Melanocyte of skin (primary cell): ENCODE results near the gene TMEM119. TPM values are rescaled to one million over a fixed set of nuclear protein-coding genes. Genes with fewer than 3 reads are reported as not detected.

Source experiments
- total RNA-seq, 2 donors: library from RNA; depleted of rRNA; stranded (reverse); fragments of >200 nt; gene quantifications; 2 replicates each; pipeline ENCODE4 v1.2.3, GENCODE V29; 2012

The TMEM119 gene, protein sequence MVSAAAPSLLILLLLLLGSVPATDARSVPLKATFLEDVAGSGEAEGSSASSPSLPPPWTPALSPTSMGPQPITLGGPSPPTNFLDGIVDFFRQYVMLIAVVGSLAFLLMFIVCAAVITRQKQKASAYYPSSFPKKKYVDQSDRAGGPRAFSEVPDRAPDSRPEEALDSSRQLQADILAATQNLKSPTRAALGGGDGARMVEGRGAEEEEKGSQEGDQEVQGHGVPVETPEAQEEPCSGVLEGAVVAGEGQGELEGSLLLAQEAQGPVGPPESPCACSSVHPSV
- 1 to 10 TPM in 1 of 2 donors, not detected in 1; 4.0 TPM for total RNA-seq

DNA sequence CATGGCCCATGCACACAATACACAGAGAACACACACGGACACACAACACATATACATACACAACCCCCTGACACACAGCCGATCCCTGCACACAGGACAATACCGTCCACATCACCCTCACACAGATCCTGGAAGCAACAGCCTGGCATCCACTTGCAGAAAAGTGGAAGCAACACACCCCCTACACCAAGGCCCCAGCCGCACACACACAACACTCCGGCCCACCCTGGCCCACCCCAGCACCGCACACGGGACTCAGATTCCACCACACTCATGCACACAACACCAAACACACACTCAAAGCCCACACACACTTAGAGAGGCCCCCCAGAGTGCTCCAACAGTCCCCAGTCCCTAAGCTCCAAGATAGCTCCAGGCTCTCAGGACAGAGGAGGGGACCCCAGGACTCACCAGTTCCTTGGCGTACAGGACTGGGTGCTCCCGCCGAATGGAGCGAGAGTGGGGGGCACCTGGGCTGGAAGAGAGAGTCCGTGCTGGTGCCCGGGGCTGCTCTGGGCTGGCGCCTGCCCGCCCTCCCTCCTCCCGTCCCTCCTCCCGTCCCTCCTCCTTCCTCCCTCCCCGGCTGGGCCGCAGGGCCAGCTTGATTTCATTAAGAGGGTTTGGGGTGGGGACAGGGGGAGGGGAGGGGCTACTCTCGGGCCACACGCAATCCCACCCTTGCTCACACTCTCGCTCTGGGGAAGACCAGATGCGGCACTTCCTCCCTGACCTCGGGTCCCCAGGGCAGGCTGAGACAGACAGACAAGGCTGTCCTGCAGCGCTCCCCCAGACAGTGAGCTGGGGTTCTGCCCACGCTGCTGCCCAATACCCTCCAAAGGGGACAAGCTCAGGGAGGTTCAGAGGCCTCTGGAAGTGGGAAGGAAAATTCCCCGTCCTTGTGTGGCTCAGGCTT lies at the start of gene TMEM119:
TMEM119 (minus strand) TSS at position 526 of the 913 bp plus-strand sequence. CDS start 5,701 bp downstream, outside the sequence.

GRCh38 chr12:108633534-108634248 lies 35.8 kb upstream of the TMEM119 start, which contains the start of gene SELPLG:
Gene SELPLG, minus strand, starts transcription at chr12:108633894. Its CDS starts 9,587 bp downstream, at chr12:108624307.

DNA sequence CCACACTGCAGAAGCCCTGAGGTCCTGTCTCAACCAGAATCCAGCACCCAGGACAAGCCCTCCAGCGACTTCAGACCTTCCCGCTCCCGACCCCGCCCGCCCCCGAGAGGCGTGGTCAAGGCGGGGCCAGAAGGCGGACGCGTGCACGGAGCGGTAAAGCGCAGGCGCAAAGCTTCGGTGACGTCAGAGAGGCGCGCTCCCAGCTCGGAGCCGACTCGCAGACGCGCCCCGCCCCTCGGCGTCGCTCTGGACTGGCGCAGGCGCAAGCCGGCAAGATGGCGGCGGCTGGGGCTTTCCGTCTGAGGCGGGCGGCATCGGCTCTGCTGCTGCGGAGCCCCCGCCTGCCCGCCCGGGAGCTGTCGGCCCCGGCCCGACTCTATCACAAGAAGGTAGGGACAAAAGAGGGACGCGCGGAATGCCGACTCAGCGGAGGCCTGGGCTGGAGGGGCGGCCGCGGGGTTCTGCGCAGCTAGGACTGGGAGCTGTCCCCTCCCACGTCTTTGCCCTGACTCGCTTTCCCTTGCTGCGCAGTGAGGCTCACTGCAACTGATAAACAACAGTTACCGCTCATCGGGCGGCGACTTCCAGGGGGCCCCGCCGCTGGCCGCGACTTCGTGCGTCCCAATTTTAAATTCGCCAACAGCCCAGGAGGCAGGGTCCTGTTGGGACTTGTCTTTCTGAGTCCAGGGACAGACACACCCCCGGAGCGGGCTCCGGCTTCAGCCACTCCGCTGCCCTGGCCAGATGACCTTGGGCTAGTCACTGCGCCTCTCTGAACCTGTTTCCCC lies 35.3 kb downstream of the TMEM119 start, which contains the start of gene ISCU:
ISCU (plus strand) TSS at position 249 of the 788 bp plus-strand sequence; CDS start at position 276, 27 bp downstream.

DNA sequence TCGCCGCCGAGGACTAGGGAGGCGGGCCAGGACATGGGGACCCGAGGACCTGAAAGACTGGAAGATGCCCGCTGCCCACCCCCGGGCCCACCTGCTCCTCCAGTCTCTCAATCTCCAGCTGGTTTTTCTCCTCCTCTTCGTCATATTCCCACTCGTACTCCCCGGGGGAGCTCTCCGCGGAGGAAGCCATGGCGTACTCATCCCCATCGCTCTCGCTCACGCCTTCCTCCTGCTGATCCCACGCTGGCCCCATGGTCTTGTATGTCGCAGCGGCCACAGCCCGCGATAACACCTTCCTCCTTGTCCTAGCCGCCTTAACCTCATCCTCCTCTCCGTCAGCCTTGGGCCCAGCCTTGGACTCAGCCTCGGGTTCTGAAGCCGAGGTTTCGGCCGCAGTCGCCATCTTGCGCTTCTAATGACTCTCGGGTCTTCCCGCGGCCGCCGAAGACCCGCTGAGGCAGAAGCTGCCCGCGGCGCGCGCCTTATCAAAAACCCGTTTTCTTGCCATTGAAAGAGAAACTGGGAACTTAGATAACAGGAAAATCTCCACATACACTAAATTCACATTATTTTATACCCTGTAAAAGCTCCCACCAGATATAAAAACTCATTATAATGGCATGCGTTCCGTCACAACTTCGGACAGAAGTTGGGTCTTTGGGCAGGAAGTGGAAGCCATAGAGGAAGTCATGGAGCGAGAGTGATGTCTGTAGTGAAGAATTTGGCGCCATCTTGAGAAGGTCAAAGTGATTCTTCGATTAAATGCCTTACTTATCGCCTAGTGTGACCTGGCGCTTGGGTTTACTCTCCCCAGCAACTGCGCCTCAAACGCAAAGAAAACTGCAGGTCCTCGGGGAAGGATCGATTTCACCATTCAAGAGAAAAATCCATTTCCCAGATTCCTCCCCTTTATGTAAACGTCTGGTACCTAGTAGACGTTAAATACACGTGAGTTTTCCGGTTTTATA lies 36.8 kb downstream of the TMEM119 start, which contains the start of gene SART3:
SART3 (minus strand) TSS at position 422 of the 968 bp plus-strand sequence; CDS start at position 403, 19 bp downstream.

Other genes with a start within 250 kb of the TMEM119 start
- gene FICD, start 82.8 kb downstream of the TMEM119 start, total RNA-seq, result 1 to 10 TPM; 5.7 to 5.9 TPM
- 10 to 100 TPM; 35.4 to 54.6 TPM for gene SART3, start 36.9 kb downstream of the TMEM119 start, total RNA-seq
- 10 to 100 TPM; 72.9 to 73.6 TPM for gene ISCU, start 35.5 kb downstream of the TMEM119 start, total RNA-seq
- gene SELPLG, start 35.8 kb upstream of the TMEM119 start, total RNA-seq, result 1 to 10 TPM in 1 of 2 donors, under 1 TPM in 1; 1.00 to 1.4 TPM
- gene CORO1C, start 133.4 kb upstream of the TMEM119 start, total RNA-seq, result 100 to 1,000 TPM; 146 to 287 TPM